Activated T-helper 9 cell treated with anti-CD3 and anti-CD28 coated beads, Interleukin-2, amount 50 U/mL, for 16 hours (primary cell): ENCODE measurements around the gene IQSEC1.

ENCODE experiments used
- DNase-seq: peaks from one replicate; pipeline ENCODE4 v3.0.0-alpha.2; 2020; ENCODE audit warnings: low read depth

Gene IQSEC1

GRCh38 chr3:13073326-13074005, at the start of gene IQSEC1:
Gene IQSEC1, minus strand, starts transcription at chr3:13073429. Its CDS starts 415 bp downstream, at chr3:13073014.
- DNase-seq: peak; percentile 58

GRCh38 chr3:13122081-13123012, 49.1 kb upstream of the IQSEC1 start:
- DNase-seq: no peak

GRCh38 chr3:13121553-13122001, 48.3 kb upstream of the IQSEC1 start:
- DNase-seq: no peak

GRCh38 chr3:13120928-13121552, 47.8 kb upstream of the IQSEC1 start:
- no peak for DNase-seq

- no peak for DNase-seq
These were observed 47.2 kb upstream of the IQSEC1 start for GRCh38 chr3:13120289-13120927.

GRCh38 chr3:13119471-13120220, 46.4 kb upstream of the IQSEC1 start:
- DNase-seq: no peak

GRCh38 chr3:13116426-13116825, 43.2 kb upstream of the IQSEC1 start:
- no peak for DNase-seq

- no peak for DNase-seq
These were observed 42.8 kb upstream of the IQSEC1 start for GRCh38 chr3:13115991-13116390.

- no peak for DNase-seq
These were observed 42.3 kb upstream of the IQSEC1 start for GRCh38 chr3:13115576-13115910.

- DNase-seq: no peak
These were observed 41.8 kb upstream of the IQSEC1 start for GRCh38 chr3:13114811-13115575.

GRCh38 chr3:13113346-13114330, 40.4 kb upstream of the IQSEC1 start:
- DNase-seq: no peak

GRCh38 chr3:13112521-13113345, 39.5 kb upstream of the IQSEC1 start:
- no peak for DNase-seq

GRCh38 chr3:13111873-13112520, 38.8 kb upstream of the IQSEC1 start:
- no peak for DNase-seq

- DNase-seq: no peak
These were observed 38.1 kb upstream of the IQSEC1 start for GRCh38 chr3:13111173-13111872.

GRCh38 chr3:13110678-13111116, 37.5 kb upstream of the IQSEC1 start:
- no peak for DNase-seq

GRCh38 chr3:13109516-13109915, 36.3 kb upstream of the IQSEC1 start:
- no peak for DNase-seq

GRCh38 chr3:13108861-13109260, 35.6 kb upstream of the IQSEC1 start:
- no peak for DNase-seq
